Stimulated activated CD8-positive, alpha-beta memory T cell treated with anti-CD3 and anti-CD28 coated beads, Interleukin-4, amount 100 ng/mL, for 24 hours (primary cell): ENCODE measurements around the gene ZGLP1.
A peak's percentile ranks its signal among the peaks of the same experiment; 100 is the strongest.
"Not testable (repeated sequence)": the region's sequence is repeated elsewhere in the genome, so short reads cannot be mapped to it uniquely, and the experiment has no call there.

Experiments
- DNase-seq: peaks from one replicate; pipeline ENCODE4 v3.0.0-alpha.2; 2020; ENCODE audit warnings: low read depth

The ZGLP1 gene

GRCh38 chr19:10293637-10294367 lies 15.8 kb downstream of the ZGLP1 start:
- no peak for DNase-seq

- DNase-seq: no peak
These were observed 16.6 kb downstream of the ZGLP1 start for GRCh38 chr19:10292789-10293636.

GRCh38 chr19:10292206-10292788 lies 17.3 kb downstream of the ZGLP1 start:
- peak; percentile 57 for DNase-seq

- DNase-seq: no peak
These were observed 17.9 kb downstream of the ZGLP1 start for GRCh38 chr19:10291554-10292205.

- DNase-seq: no peak
These were observed 18.6 kb downstream of the ZGLP1 start for GRCh38 chr19:10290876-10291553.

- no peak for DNase-seq
These were observed 19.2 kb downstream of the ZGLP1 start for GRCh38 chr19:10290357-10290875.

- no peak for DNase-seq
These were observed 19.7 kb downstream of the ZGLP1 start, which contains the start of gene ICAM5 for GRCh38 chr19:10289836-10290356. TSS of gene ICAM5 (plus strand) at chr19:10289952. CDS start at chr19:10290044, 92 bp downstream.

- peak; percentile 52 for DNase-seq
These were observed 20.3 kb downstream of the ZGLP1 start for GRCh38 chr19:10289167-10289835.

GRCh38 chr19:10288662-10289166 lies 20.9 kb downstream of the ZGLP1 start:
- no peak for DNase-seq

- DNase-seq: no peak
These were observed 22.5 kb downstream of the ZGLP1 start, which contains the start of gene ICAM4 for GRCh38 chr19:10286803-10287737. TSS of gene ICAM4 (plus strand) at chr19:10286955. CDS start at chr19:10287013, 58 bp downstream.

GRCh38 chr19:10285393-10285792 lies 24.2 kb downstream of the ZGLP1 start:
- DNase-seq: no peak

- DNase-seq: no peak
These were observed 24.7 kb downstream of the ZGLP1 start for GRCh38 chr19:10284960-10285278.

GRCh38 chr19:10284065-10284959 lies 25.3 kb downstream of the ZGLP1 start:
- DNase-seq: no peak

- no peak for DNase-seq
These were observed 26.1 kb downstream of the ZGLP1 start for GRCh38 chr19:10283301-10284064.

GRCh38 chr19:10282043-10282442 lies 27.6 kb downstream of the ZGLP1 start:
- not testable (repeated sequence) for DNase-seq

GRCh38 chr19:10279737-10280442 lies 29.7 kb downstream of the ZGLP1 start:
- DNase-seq: no peak

GRCh38 chr19:10278935-10279334 lies 30.7 kb downstream of the ZGLP1 start:
- no peak for DNase-seq
